ENCODE results near the gene LAMB1. TPM values are rescaled to one million over a fixed set of nuclear protein-coding genes. Genes with fewer than 3 reads are reported as not detected.

The LAMB1 gene
- total RNA-seq, 2 experiments from 2014 or later = not detected

- Mint-ChIP-seq H3K4me3 (no peak overlapping the region), H3K36me3 (ENCODE audit: low read depth) (peaks cover 6% of the 10 kb centered on the region), H3K4me1 (no peaks in the 10 kb centered on the region), H3K27ac (no peak overlapping the region), H3K9me3 (no peaks in the 10 kb centered on the region), H3K27me3 (no peaks in the 10 kb centered on the region)
- ChIA-PET POLR2A (no interaction called here), CTCF (no interaction called here)
- no peak for DNase-seq
Measured at GRCh38 chr7:107939573-107940489, 63.1 kb downstream of the LAMB1 start.

- Mint-ChIP-seq H3K4me3 (no peak overlapping the region), H3K4me1 (no peaks in the 10 kb centered on the region), H3K27ac (no peak overlapping the region), H3K36me3 (ENCODE audit: low read depth) (peaks cover 6% of the 10 kb centered on the region), H3K9me3 (no peaks in the 10 kb centered on the region), H3K27me3 (no peaks in the 10 kb centered on the region)
- DNase-seq = no peak
- ChIA-PET CTCF (no interaction called here), POLR2A (no interaction called here)
Measured at GRCh38 chr7:107938456-107939250, 64.3 kb downstream of the LAMB1 start.

DNA sequence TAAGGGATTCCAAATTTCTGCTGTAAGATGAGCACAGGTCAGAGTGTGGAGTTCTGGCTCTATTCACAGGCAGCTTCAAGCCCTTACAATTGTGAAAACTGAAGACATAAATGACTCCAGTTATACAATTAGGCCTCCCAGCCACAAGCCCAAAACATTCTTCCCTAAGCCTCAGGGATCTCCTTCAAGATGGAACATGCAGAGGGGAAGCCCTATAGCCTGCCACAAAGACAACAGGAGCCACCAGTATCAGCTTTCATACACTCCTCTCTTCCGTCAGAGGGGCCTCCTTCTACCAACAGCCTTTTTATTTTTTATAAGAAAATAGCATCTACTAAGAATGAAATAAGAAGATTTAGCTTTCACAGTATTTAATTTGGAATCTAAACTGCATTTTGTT is 65.4 kb downstream of the LAMB1 start:
- ChIA-PET CTCF (no interaction called here), POLR2A (no interaction called here)
- peaks cover 11% of the 10 kb centered on the region for H3K36me3 Mint-ChIP-seq (ENCODE audit: low read depth)
- no peak overlapping the region for H3K27ac Mint-ChIP-seq
- no peak overlapping the region for H3K4me3 Mint-ChIP-seq
- H3K9me3 Mint-ChIP-seq = no peaks in the 10 kb centered on the region
- no peaks in the 10 kb centered on the region for H3K27me3 Mint-ChIP-seq
- no peak for DNase-seq
- H3K4me1 Mint-ChIP-seq = no peaks in the 10 kb centered on the region

GRCh38 chr7:107936312-107936711 is 66.6 kb downstream of the LAMB1 start:
- no peaks in the 10 kb centered on the region for H3K9me3 Mint-ChIP-seq

GRCh38 chr7:107934991-107935770 is 67.8 kb downstream of the LAMB1 start:
- no peaks in the 10 kb centered on the region for H3K4me1 Mint-ChIP-seq

More at GRCh38 chr7:107936312-107936711, 66.6 kb downstream of the LAMB1 start:
- ChIA-PET CTCF (no interaction called here), POLR2A (no interaction called here)
- DNase-seq = no peak
- Mint-ChIP-seq H3K27me3 (no peaks in the 10 kb centered on the region), H3K27ac (no peak overlapping the region), H3K4me1 (no peaks in the 10 kb centered on the region), H3K36me3 (ENCODE audit: low read depth) (peaks cover 18% of the 10 kb centered on the region), H3K4me3 (no peak overlapping the region)

DNA sequence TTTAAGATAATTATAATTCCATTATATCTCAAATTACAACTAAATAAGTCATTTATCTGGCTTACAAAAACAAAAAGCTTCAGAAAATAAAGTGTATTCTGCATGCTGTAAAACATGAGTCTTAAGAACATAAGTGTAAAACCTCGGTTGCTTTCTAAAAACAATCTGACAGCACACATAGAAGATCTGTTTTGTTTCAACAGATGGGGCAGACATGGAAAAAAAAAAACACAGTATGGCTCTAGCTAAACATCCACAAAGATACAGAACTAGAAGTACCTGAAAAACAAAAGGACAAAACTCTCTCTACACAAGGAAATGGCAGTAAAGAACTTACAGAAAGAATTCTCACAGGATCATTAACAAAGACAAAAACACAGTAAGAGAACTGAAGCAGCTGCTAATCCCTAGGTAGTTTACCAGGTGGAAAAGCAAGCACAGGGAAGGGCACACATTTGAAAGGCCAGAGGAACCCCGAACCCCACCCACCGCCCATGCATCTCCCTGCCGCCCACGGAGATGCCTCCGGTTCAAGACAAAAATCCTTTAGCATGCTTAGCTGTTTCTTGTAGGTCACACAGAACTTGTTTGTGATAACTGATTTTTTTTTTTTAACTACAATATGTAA is 69.5 kb downstream of the LAMB1 start:
- H3K27me3 Mint-ChIP-seq = no peaks in the 10 kb centered on the region
- no peaks in the 10 kb centered on the region for H3K9me3 Mint-ChIP-seq
- H3K4me3 Mint-ChIP-seq = no peak overlapping the region
- H3K4me1 Mint-ChIP-seq = no peaks in the 10 kb centered on the region
- H3K27ac Mint-ChIP-seq = peak overlapping the region; percentile 42
- DNase-seq = no peak
- peaks cover 26% of the 10 kb centered on the region for H3K36me3 Mint-ChIP-seq (ENCODE audit: low read depth)
- CTCF ChIA-PET = no interaction called here
- POLR2A ChIA-PET = no interaction called here

More at GRCh38 chr7:107934991-107935770, 67.8 kb downstream of the LAMB1 start:
- no peaks in the 10 kb centered on the region for H3K9me3 Mint-ChIP-seq
- peaks cover 16% of the 10 kb centered on the region for H3K36me3 Mint-ChIP-seq (ENCODE audit: low read depth)
- no peak overlapping the region for H3K27ac Mint-ChIP-seq
- POLR2A ChIA-PET = no interaction called here
- H3K4me3 Mint-ChIP-seq = no peak overlapping the region
- no peaks in the 10 kb centered on the region for H3K27me3 Mint-ChIP-seq
- CTCF ChIA-PET = no interaction called here
- no peak for DNase-seq

DNA sequence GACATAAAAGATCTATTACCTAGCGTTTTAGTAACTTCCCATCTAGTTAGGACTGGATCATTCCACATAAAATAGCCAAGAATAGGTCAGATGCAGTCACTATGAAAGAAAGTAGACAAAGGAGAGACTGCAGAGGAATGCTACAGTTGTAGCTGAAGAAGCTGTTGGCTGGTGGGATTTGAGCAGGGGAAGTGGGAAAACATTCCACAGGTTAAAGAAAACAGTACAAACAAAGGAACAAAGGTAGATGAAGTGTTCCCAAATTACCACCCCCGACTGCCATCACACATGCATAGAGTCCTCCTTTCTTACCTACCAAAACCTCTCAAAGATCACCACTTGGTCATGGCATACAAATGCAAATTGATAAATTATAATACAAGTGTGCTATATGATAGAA is 70.2 kb downstream of the LAMB1 start:
- no peak for DNase-seq
- peaks cover 26% of the 10 kb centered on the region for H3K36me3 Mint-ChIP-seq (ENCODE audit: low read depth)
- H3K27me3 Mint-ChIP-seq = no peaks in the 10 kb centered on the region
- no peak overlapping the region for H3K27ac Mint-ChIP-seq
- H3K9me3 Mint-ChIP-seq = no peaks in the 10 kb centered on the region
- ChIA-PET CTCF (no interaction called here), POLR2A (no interaction called here)
- H3K4me1 Mint-ChIP-seq = no peaks in the 10 kb centered on the region
- no peak overlapping the region for H3K4me3 Mint-ChIP-seq

DNA sequence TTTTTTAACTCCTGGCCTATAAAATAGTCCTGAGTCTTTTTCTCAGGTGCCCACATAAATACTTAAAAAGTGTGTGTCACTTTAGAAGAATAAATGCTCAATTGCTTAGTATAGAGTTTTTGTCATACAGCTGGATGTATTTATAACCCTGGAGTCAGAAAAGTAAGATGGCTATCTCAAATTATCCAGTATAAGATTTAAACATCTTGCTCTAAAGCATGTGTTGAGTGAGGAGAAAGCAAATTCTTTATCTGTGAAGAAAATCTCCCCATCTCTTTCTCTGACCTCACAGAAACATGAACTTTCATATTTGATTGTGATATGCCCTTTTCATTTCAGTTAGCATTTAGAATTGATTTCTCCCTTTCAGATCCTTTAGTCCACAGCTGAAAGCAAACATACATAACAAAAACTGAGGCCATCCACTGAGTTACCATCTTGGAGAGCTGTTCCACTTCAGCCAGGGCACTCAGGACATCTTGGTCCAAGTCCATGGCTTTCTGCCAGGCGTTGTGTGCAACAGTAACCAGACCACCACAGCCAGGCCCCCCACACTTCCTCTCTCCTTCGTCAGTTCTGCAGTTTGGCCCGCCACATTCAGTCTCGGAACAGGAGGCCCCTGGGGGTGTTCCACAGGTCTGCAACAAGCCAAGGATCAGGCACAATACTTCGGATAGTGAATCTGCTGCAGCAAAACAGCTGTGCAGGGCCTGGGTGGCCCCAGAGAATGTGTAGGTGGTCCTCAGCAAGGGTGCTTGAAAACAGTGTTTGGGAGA is 71.0 kb downstream of the LAMB1 start:
- Mint-ChIP-seq H3K27me3 (no peaks in the 10 kb centered on the region), H3K4me3 (no peak overlapping the region), H3K4me1 (no peaks in the 10 kb centered on the region), H3K27ac (no peak overlapping the region), H3K36me3 (ENCODE audit: low read depth) (peaks cover 31% of the 10 kb centered on the region), H3K9me3 (no peaks in the 10 kb centered on the region)
- no peak for DNase-seq
- ChIA-PET POLR2A (no interaction called here), CTCF (interaction anchor here (1.3 kb wide), 1 partner anchor 15 kb away, joined by 3 read pairs; no protein-coding TSS in a partner anchor)

DNA sequence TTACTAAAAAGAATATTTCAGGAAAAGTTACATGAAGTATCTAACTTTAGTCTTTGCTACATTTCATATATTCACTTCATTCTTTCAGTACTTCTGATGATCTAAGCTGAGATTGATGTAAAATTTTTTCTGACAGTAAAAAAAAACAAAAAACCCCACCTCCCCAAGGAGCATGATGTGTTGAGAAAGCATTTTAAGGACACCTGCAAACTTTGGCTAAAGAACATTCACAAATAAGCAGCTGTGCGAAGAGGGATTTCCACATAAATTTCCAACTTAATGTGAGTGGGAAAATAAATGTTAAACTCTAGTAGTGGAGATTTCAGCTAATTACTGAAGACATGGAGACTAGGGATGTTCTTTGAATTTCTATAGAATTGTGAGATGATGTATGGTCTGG is 76.5 kb downstream of the LAMB1 start:
- Mint-ChIP-seq H3K36me3 (ENCODE audit: low read depth) (peaks cover 49% of the 10 kb centered on the region), H3K27ac (no peak overlapping the region), H3K9me3 (no peaks in the 10 kb centered on the region), H3K4me1 (peaks cover 32% of the 10 kb centered on the region), H3K27me3 (no peaks in the 10 kb centered on the region), H3K4me3 (no peak overlapping the region)
- POLR2A ChIA-PET = no interaction called here
- DNase-seq = no peak
- CTCF ChIA-PET = no interaction called here

GRCh38 chr7:107924841-107925504 is 78.0 kb downstream of the LAMB1 start:
- CTCF ChIA-PET = interaction anchor here (1.1 kb wide), 1 partner anchor 8 kb away, joined by 3 read pairs; no protein-coding TSS in a partner anchor
- Mint-ChIP-seq H3K4me1 (peaks cover 32% of the 10 kb centered on the region), H3K9me3 (no peaks in the 10 kb centered on the region), H3K36me3 (ENCODE audit: low read depth) (peaks cover 59% of the 10 kb centered on the region), H3K27me3 (no peaks in the 10 kb centered on the region), H3K27ac (peak overlapping the region; percentile 2), H3K4me3 (no peak overlapping the region)
- DNase-seq = no peak
- POLR2A ChIA-PET = interaction anchor here (0.6 kb wide), 1 partner anchor 1590 kb away, joined by 3 read pairs; no protein-coding TSS in a partner anchor

GRCh38 chr7:107922886-107923285 is 80.1 kb downstream of the LAMB1 start:
- ChIA-PET POLR2A (no interaction called here), CTCF (interaction anchor here (1.2 kb wide), 1 partner anchor 473 kb away, joined by 4 read pairs; no protein-coding TSS in a partner anchor)
- H3K36me3 Mint-ChIP-seq (ENCODE audit: low read depth) = peaks cover 68% of the 10 kb centered on the region
- no peaks in the 10 kb centered on the region for H3K9me3 Mint-ChIP-seq
- no peak for DNase-seq
- peaks cover 32% of the 10 kb centered on the region for H3K4me1 Mint-ChIP-seq
- H3K4me3 Mint-ChIP-seq = no peak overlapping the region
- H3K27ac Mint-ChIP-seq = no peak overlapping the region
- H3K27me3 Mint-ChIP-seq = no peaks in the 10 kb centered on the region
